ENCODE data around the gene GRAMD1B. TPM values are rescaled to one million over a fixed set of nuclear protein-coding genes. Genes with fewer than 3 reads are reported as not detected.

The GRAMD1B gene
- 1 to 10 TPM in 1 of 2 donors, under 1 TPM in 1; 0.66 to 3.4 TPM for total RNA-seq

- Histone ChIP-seq H3K4me1 (peaks cover 12% of the 10 kb centered on the region), H3K27me3 (peaks cover 0 to 12% of the 10 kb centered on the region in 2 donors), H3K27ac (peak within 1 kb of the TSS in 2 of 4 donors; percentile 36 to 64), H3K4me3 (peak within 1 kb of the TSS in 1 of 2 donors; percentile 30), H3K9me3 (no peaks in the 10 kb centered on the region), H3K36me3 (replicated peaks in 1 of 2; ENCODE audit: insufficient read depth in 1 of 2, low read depth in 2 of 2) (no peaks in the 10 kb centered on the region)
- TF ChIP-seq POLR2A (IDR thresholded peaks at IDR 0.05) = peak in 1 of 3 donors; percentile 7
- TF ChIP-seq, protein P1, sequence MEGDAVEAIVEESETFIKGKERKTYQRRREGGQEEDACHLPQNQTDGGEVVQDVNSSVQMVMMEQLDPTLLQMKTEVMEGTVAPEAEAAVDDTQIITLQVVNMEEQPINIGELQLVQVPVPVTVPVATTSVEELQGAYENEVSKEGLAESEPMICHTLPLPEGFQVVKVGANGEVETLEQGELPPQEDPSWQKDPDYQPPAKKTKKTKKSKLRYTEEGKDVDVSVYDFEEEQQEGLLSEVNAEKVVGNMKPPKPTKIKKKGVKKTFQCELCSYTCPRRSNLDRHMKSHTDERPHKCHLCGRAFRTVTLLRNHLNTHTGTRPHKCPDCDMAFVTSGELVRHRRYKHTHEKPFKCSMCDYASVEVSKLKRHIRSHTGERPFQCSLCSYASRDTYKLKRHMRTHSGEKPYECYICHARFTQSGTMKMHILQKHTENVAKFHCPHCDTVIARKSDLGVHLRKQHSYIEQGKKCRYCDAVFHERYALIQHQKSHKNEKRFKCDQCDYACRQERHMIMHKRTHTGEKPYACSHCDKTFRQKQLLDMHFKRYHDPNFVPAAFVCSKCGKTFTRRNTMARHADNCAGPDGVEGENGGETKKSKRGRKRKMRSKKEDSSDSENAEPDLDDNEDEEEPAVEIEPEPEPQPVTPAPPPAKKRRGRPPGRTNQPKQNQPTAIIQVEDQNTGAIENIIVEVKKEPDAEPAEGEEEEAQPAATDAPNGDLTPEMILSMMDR (IDR thresholded peaks at IDR 0.05) = no peak
- 2 to 10% methylated on average over 18 to 57 of the region's 57 CpGs for WGBS, 2 donors
- DNase-seq = peak in 3 of 4 donors; percentile 17 to 26 (median 19)
- intact Hi-C loops (cut with DNase I) = no loop called here
- no peak for ATAC-seq
Observed at GRCh38 chr11:123429913-123430720, at the start of gene GRAMD1B. GRAMD1B (plus strand) TSS chr11:123430269; CDS start chr11:123430793, 524 bp downstream.

- Histone ChIP-seq H3K9me3 (no peaks in the 10 kb centered on the region), H3K27ac (no peak overlapping the region), H3K4me3 (no peak overlapping the region), H3K36me3 (replicated peaks in 1 of 2; ENCODE audit: insufficient read depth in 1 of 2, low read depth in 2 of 2) (no peaks in the 10 kb centered on the region), H3K27me3 (no peaks in the 10 kb centered on the region), H3K4me1 (no peaks in the 10 kb centered on the region)
- 56 to 77% methylated on average over 5 of the region's 5 CpGs for WGBS, 2 donors
- TF ChIP-seq POLR2A (IDR thresholded peaks at IDR 0.05) = no peak
- TF ChIP-seq, protein P1 (IDR thresholded peaks at IDR 0.05) = no peak
- DNase-seq = no peak
- intact Hi-C loops (cut with DNase I) = no loop called here
- no peak for ATAC-seq
Observed at GRCh38 chr11:123381149-123381548, 48.9 kb upstream of the GRAMD1B start.

DNA sequence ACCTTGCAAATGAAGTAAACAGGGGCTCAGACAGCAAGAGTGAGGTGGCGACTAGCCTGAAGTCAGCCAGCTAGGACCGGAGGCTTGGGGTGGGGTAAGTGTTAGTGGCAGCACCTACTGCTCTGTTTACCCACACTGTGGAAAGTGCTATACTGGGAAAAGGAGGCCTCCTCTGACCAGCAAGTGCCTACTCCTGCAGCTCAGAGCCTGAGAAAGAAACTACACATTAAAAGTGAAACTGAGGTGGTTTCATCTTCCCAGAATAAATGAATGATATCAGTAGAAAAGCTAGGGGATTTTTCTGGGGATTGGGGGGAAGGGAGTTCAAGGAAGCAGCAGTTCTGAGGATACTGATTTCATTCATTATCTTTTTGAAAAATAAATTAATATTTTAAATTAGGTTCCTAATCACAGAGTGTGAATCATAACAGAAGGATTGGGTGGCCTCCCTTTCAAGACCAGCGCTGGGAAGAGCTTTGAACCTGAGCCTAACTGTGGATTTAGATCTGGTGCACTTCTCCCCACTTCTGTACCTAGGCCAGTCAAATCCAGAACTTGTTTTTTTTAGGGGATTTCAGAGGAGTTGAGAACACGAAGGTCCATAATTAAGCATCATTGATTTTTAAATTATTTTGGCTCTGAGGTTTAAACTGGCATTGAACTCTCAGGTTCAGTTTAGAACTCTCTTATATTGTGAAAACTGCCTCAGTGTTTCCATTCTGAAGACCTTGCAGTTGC, 48.1 kb upstream of the GRAMD1B start:
- Histone ChIP-seq H3K27ac (no peak overlapping the region), H3K4me1 (no peaks in the 10 kb centered on the region), H3K36me3 (replicated peaks in 1 of 2; ENCODE audit: insufficient read depth in 1 of 2, low read depth in 2 of 2) (no peaks in the 10 kb centered on the region), H3K4me3 (no peak overlapping the region), H3K9me3 (no peaks in the 10 kb centered on the region), H3K27me3 (no peaks in the 10 kb centered on the region)
- intact Hi-C loops (cut with DNase I) = no loop called here
- DNase-seq = no peak
- TF ChIP-seq POLR2A (IDR thresholded peaks at IDR 0.05) = no peak
- TF ChIP-seq, protein P1 (IDR thresholded peaks at IDR 0.05) = no peak
- WGBS, 2 donors = 70 to 77% methylated on average over 4 of the region's 4 CpGs
- no peak for ATAC-seq

DNA sequence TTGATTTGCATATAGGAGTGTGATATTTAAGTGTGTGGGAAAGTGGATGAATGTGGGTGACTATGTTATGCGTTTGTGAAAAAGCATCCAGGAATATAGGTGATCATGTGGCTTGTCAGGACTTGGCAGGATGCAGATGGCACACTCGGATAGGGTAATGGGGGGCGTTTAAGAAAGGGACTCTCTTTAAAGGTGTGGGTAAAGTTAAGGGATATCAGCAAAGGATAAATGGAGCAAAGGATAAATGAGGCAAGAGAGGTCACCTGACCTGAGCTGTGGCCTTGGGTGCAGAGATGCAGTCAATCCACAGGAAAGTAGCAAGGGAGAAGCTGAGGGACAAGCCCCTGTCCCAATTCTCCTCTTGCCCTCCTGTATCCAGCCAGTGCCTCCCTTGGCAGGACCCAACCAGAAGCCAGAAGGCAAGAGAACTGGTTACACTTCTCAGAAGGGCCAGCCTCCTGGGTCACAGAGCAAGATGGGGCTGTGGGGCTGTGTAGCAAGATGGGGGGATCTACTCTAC, 47.5 kb upstream of the GRAMD1B start:
- Histone ChIP-seq H3K4me1 (no peaks in the 10 kb centered on the region), H3K4me3 (no peak overlapping the region), H3K27me3 (no peaks in the 10 kb centered on the region), H3K9me3 (no peaks in the 10 kb centered on the region), H3K27ac (no peak overlapping the region), H3K36me3 (replicated peaks in 1 of 2; ENCODE audit: insufficient read depth in 1 of 2, low read depth in 2 of 2) (no peaks in the 10 kb centered on the region)
- TF ChIP-seq POLR2A (IDR thresholded peaks at IDR 0.05) = no peak
- TF ChIP-seq, protein P1 (IDR thresholded peaks at IDR 0.05) = no peak
- DNase-seq = no peak
- intact Hi-C loops (cut with DNase I) = no loop called here
- 58 to 64% methylated on average over 3 of the region's 3 CpGs for WGBS, 2 donors
- ATAC-seq = no peak
